ENCODE results near the gene TPPP2. TPM values are rescaled to one million over a fixed set of nuclear protein-coding genes. Genes with fewer than 3 reads are reported as not detected.

TPPP2 gene
- polyA plus RNA-seq, 1 of the 3 experiments (the other 2 are of a cell fraction), result not detected

- no peaks in the 10 kb centered on the region for H3F3A ChIP-seq (replicated peaks; ENCODE audit: insufficient read depth)
- no peaks in the 10 kb centered on the region for H3K9me3 ChIP-seq
- no peak for DNase-seq
- H2AFZ ChIP-seq (ENCODE audit: low read depth), result no peak overlapping the region
- no peak overlapping the region for H3K4me3 ChIP-seq (ENCODE audit: low read depth in 2 of 2, low read length in 1 of 2)
- H4K20me1 ChIP-seq (ENCODE audit: insufficient read depth), result no peaks in the 10 kb centered on the region
- no peaks in the 10 kb centered on the region for H3K27me3 ChIP-seq (ENCODE audit: insufficient read depth)
- CTCF ChIA-PET, result interaction anchor here (1.5 to 18.2 kb wide), 4 partner anchors 20 to 80 kb away, joined by 7 to 555 read pairs (median 128); partner anchors contain the start of genes ARHGEF40, RNASE7, TMEM253 and ZNF219
- POLR2A ChIA-PET, result no interaction called here
- TF ChIP-seq EZH2phosphoT487 (IDR thresholded peaks at IDR 0.05; ENCODE audit: borderline replicate concordance, low read depth), result no peak
- no peak for TF ChIP-seq ELF1 (IDR thresholded peaks at IDR 0.05)
- no peak for TF ChIP-seq PBX3 (IDR thresholded peaks at IDR 0.05)
- no peaks in the 10 kb centered on the region for H3K36me3 ChIP-seq (replicated peaks in 1 of 2; ENCODE audit: control insufficient read depth in 1 of 2, insufficient read depth in 2 of 2, low read length in 1 of 2)
- WGBS (ENCODE audit: low lambda C conversion rate), result 87% methylated on average over 4 of the region's 5 CpGs
- H3K27ac ChIP-seq (ENCODE audit: low read depth in 2 of 2, low read length in 1 of 2), result no peak overlapping the region
- no peak overlapping the region for H3K4me2 ChIP-seq
- H3K9ac ChIP-seq, result no peak overlapping the region
- H3K79me2 ChIP-seq (ENCODE audit: insufficient read depth), result no peaks in the 10 kb centered on the region
- H3K4me1 ChIP-seq (ENCODE audit: control insufficient read depth in 1 of 2, insufficient read depth in 2 of 2, low read depth in 1 of 2, low read length in 1 of 2), result peaks cover 0 to 10% of the 10 kb centered on the region in 2 experiments; a peak in 1 of 4 replicates
- no peaks in the 10 kb centered on the region for H3K9me2 ChIP-seq
Observed at GRCh38 chr14:21020977-21021545, 9.0 kb upstream of the TPPP2 start.

- no peaks in the 10 kb centered on the region for H3K36me3 ChIP-seq (replicated peaks in 1 of 2; ENCODE audit: control insufficient read depth in 1 of 2, insufficient read depth in 2 of 2, low read length in 1 of 2)
- no peaks in the 10 kb centered on the region for H3K9me3 ChIP-seq
- ChIA-PET POLR2A (no interaction called here), CTCF (interaction anchor here (1.3 to 18.2 kb wide), 5 partner anchors 8 to 79 kb away, joined by 6 to 555 read pairs (median 36); partner anchors contain the start of genes RNASE7, TMEM253 and ZNF219)
- no peak overlapping the region for H3K4me2 ChIP-seq
- no peaks in the 10 kb centered on the region for H3K79me2 ChIP-seq (ENCODE audit: insufficient read depth)
- no peak overlapping the region for H3K9ac ChIP-seq
- no peaks in the 10 kb centered on the region for H3K27me3 ChIP-seq (ENCODE audit: insufficient read depth)
- no peaks in the 10 kb centered on the region for H4K20me1 ChIP-seq (ENCODE audit: insufficient read depth)
- H3F3A ChIP-seq (replicated peaks; ENCODE audit: insufficient read depth), result no peaks in the 10 kb centered on the region
- no peak for DNase-seq
- H3K4me1 ChIP-seq (ENCODE audit: control insufficient read depth in 1 of 2, insufficient read depth in 2 of 2, low read depth in 1 of 2, low read length in 1 of 2), result peaks cover 0 to 10% of the 10 kb centered on the region in 2 experiments; a peak in 1 of 4 replicates
- no peaks in the 10 kb centered on the region for H3K9me2 ChIP-seq
- H3K27ac ChIP-seq (ENCODE audit: low read depth in 2 of 2, low read length in 1 of 2), result no peak overlapping the region
- no peak overlapping the region for H3K4me3 ChIP-seq (ENCODE audit: low read depth in 2 of 2, low read length in 1 of 2)
- no peak overlapping the region for H2AFZ ChIP-seq (ENCODE audit: low read depth)
- whole genome bisulfite sequencing (ENCODE audit: low lambda C conversion rate), result 90% methylated on average over 5 of the region's 5 CpGs
- TF ChIP-seq JUND (IDR thresholded peaks at IDR 0.05) (no peak), ELF1 (IDR thresholded peaks at IDR 0.05) (no peak), REST (IDR thresholded peaks at IDR 0.05; ENCODE audit: low read depth, low read length) (no peak), SMC3 (IDR thresholded peaks at IDR 0.05; ENCODE audit: low read depth, low read length) (no peak), EP300 (IDR thresholded peaks at IDR 0.05; ENCODE audit: borderline replicate concordance in 1 of 2, low read depth in 1 of 2, low read length in 1 of 2) (no peak), EZH2phosphoT487 (IDR thresholded peaks at IDR 0.05; ENCODE audit: borderline replicate concordance, low read depth) (no peak), FOSL2 (IDR thresholded peaks at IDR 0.05; ENCODE audit: borderline replicate concordance, low read depth) (no peak), USF1 (IDR thresholded peaks at IDR 0.05; ENCODE audit: borderline replicate concordance, low read depth) (no peak), IRF3 (IDR thresholded peaks at IDR 0.05; ENCODE audit: low read depth, low read length) (no peak)
Observed at GRCh38 chr14:21022686-21023085, 7.3 kb upstream of the TPPP2 start.
